HepG2 (cell line): ENCODE results near the gene RAB8A. TPM values are rescaled to one million over a fixed set of nuclear protein-coding genes. Genes with fewer than 3 reads are reported as not detected.
A peak's percentile ranks its signal among the peaks of the same experiment; 100 is the strongest.

Source experiments
- NRL ChIP-seq: sonication (generic); formaldehyde crosslinking; IDR thresholded peaks from 2 replicates; pipeline ENCODE4 v1.5.0; 2020; ENCODE audit warnings: missing genetic modification reagents, mild to moderate bottlenecking, moderate library complexity, borderline replicate concordance
- PAF1 ChIP-seq: IDR thresholded peaks from 2 replicates; pipeline ENCODE4 v1.6.1; 2016; ENCODE audit warnings: missing genetic modification reagents, missing compliant biosample characterization
- RBFOX2 ChIP-seq: fragments of 200-400 bp; formaldehyde crosslinking; IDR thresholded peaks from 2 replicates; pipeline ENCODE4 v1.6.1; 2017; ENCODE audit warnings: low read depth, mild to moderate bottlenecking, low read length
- SIX1 ChIP-seq: sonication (generic); formaldehyde crosslinking; IDR thresholded peaks from 2 replicates; pipeline ENCODE4 v1.4.0; 2020; ENCODE audit warnings: missing genetic modification reagents, borderline replicate concordance
- TAF15 ChIP-seq: fragments of 200-400 bp; formaldehyde crosslinking; IDR thresholded peaks from one replicate; pipeline ENCODE4 v1.6.1; 2018; ENCODE audit warnings: mild to moderate bottlenecking, low read depth, low read length; ENCODE audit not compliant: poor library complexity, severe bottlenecking
- ZBTB10 ChIP-seq: sonication (generic); formaldehyde crosslinking; IDR thresholded peaks from 2 replicates; pipeline ENCODE4 v1.4.0; 2020; ENCODE audit warnings: missing genetic modification reagents, borderline replicate concordance
- ZNF205 ChIP-seq: IDR thresholded peaks from 2 replicates; pipeline ENCODE4 v1.6.1; 2018; ENCODE audit warnings: missing biosample characterization, missing genetic modification reagents
- ZNF224 ChIP-seq: sonication (generic); formaldehyde crosslinking; IDR thresholded peaks from 2 replicates; pipeline ENCODE4 v1.5.0; 2020; ENCODE audit warnings: mild to moderate bottlenecking, missing genetic modification reagents
- ZNF329 ChIP-seq: sonication (generic); formaldehyde crosslinking; IDR thresholded peaks from 2 replicates; pipeline ENCODE4 v1.9.0; 2021; ENCODE audit warnings: low read depth, mild to moderate bottlenecking, missing genetic modification reagents
- ZSCAN25 ChIP-seq: sonication (generic); formaldehyde crosslinking; IDR thresholded peaks from 2 replicates; pipeline ENCODE4 v1.8.0; 2022; ENCODE audit warnings: mild to moderate bottlenecking, missing genetic modification reagents
- polyA plus RNA-seq, 8 experiments: library from polyadenylated mRNA; depleted of rRNA in 3 of 8; stranded (reverse) in 7 of 8; unstranded in 1 of 8; fragments of >200 nt; fragmentation: Illumina TruSeq in 4 of 8; extraction: Trizol in 4 of 8; gene quantifications; 2 replicates each; pipeline versions ENCODE4 v1.2.1 to v1.2.3, GENCODE V29; 2011 to 2016; ENCODE audit warnings: low read depth in 4 of 8, missing spikeins in 1 of 8, mixed read lengths in 1 of 8; ENCODE audit not compliant: insufficient read depth in 1 of 8
- total RNA-seq, 5 experiments: library from RNA; depleted of rRNA; stranded (reverse); fragments of >200 nt; fragmentation: Illumina TruSeq; extraction: Trizol; gene quantifications; 2 replicates each; pipeline ENCODE4 v1.2.3, GENCODE V29; 2016; ENCODE audit warnings: low read depth in 1 of 5
- TF ChIP-seq, protein P1 (sequence below): sonication (generic); formaldehyde crosslinking; IDR thresholded peaks from 2 replicates; pipeline ENCODE4 v1.4.0; 2020; ENCODE audit warnings: missing genetic modification reagents, borderline replicate concordance
- TF ChIP-seq, protein P2 (sequence below): sonication (generic); formaldehyde crosslinking; IDR thresholded peaks from 2 replicates; pipeline ENCODE4 v1.8.0; 2022; ENCODE audit warnings: mild to moderate bottlenecking, missing genetic modification reagents, moderate library complexity
- TF ChIP-seq, protein P3 (sequence below): sonication (generic); formaldehyde crosslinking; IDR thresholded peaks from 2 replicates; pipeline ENCODE4 v1.8.0; 2022; ENCODE audit warnings: mild to moderate bottlenecking, missing genetic modification reagents, moderate library complexity
- TF ChIP-seq, protein P4 (sequence below): sonication (generic); formaldehyde crosslinking; IDR thresholded peaks from 2 replicates; pipeline ENCODE4 v1.8.1; 2023; ENCODE audit warnings: mild to moderate bottlenecking, missing genetic modification reagents
- TF ChIP-seq, protein P5 (sequence below): sonication (generic); formaldehyde crosslinking; IDR thresholded peaks from 2 replicates; pipeline ENCODE4 v1.5.1; 2020; ENCODE audit warnings: mild to moderate bottlenecking, missing genetic modification reagents, moderate library complexity

RAB8A gene
- total and polyA plus RNA-seq, 2 of the 13 experiments (the other 11 are each of a cell fraction or from before 2014, with no cell fraction given): 36.7 to 45.0 TPM

DNA sequence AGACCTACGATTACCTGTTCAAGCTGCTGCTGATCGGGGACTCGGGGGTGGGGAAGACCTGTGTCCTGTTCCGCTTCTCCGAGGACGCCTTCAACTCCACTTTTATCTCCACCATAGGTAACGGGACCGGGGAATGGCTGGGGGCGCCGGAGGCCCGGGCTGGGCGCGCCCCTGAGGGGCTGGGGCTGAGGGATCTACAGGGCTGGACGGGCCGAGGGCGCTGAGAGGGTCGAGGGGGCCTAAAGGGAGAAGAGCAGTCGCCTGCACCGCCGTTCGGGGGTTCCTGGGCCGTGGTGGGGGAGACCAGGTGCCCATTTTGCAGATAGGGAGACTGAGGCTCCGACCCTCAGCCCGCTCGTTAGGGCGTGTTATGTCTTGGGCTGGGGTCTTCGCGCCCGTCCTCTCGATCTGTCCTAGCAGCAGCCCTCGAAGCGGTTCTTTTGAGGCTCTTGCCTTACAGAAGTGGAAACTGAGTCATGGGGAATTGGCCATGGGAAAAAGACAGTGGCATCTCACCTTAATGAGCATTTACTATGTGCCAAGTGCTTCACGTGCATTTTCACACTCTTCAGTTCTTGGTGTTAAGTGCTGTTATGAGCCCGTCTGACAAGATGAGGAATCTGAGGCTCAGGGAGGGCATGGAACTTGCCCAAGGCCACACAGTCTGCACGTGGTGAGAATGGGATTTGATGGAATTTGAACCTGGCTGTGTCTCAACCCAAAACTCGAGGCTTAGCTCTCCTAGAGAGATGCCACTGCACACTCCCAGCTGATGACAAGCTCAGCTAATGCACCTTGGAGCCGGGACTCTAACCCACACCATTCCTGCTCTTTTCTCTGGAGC, 442 bp downstream of the RAB8A start (continued):
- TF ChIP-seq SIX1 (CRISPR knock-in tag) (no peak), ZNF205 (CRISPR knock-in tag) (no peak), ZBTB10 (CRISPR knock-in tag) (0 out of 2 replicates have a peak, but pooled peaks have one; percentile 15), RBFOX2 (0 out of 2 replicates have a peak, but pooled peaks have one; percentile 1), ZNF224 (CRISPR knock-in tag) (no peak), NRL (CRISPR knock-in tag) (no peak), PAF1 (CRISPR knock-in tag) (no peak), ZSCAN25 (CRISPR knock-in tag) (no peak), ZNF329 (CRISPR knock-in tag) (no peak), TAF15 (no peak)
- TF ChIP-seq, protein P1, sequence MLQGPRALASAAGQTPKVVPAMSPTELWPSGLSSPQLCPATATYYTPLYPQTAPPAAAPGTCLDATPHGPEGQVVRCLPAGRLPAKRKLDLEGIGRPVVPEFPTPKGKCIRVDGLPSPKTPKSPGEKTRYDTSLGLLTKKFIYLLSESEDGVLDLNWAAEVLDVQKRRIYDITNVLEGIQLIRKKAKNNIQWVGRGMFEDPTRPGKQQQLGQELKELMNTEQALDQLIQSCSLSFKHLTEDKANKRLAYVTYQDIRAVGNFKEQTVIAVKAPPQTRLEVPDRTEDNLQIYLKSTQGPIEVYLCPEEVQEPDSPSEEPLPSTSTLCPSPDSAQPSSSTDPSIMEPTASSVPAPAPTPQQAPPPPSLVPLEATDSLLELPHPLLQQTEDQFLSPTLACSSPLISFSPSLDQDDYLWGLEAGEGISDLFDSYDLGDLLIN: no peak
- TF ChIP-seq, protein P2, sequence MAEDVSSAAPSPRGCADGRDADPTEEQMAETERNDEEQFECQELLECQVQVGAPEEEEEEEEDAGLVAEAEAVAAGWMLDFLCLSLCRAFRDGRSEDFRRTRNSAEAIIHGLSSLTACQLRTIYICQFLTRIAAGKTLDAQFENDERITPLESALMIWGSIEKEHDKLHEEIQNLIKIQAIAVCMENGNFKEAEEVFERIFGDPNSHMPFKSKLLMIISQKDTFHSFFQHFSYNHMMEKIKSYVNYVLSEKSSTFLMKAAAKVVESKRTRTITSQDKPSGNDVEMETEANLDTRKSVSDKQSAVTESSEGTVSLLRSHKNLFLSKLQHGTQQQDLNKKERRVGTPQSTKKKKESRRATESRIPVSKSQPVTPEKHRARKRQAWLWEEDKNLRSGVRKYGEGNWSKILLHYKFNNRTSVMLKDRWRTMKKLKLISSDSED (CRISPR knock-in tag): no peak
- TF ChIP-seq, protein P3, sequence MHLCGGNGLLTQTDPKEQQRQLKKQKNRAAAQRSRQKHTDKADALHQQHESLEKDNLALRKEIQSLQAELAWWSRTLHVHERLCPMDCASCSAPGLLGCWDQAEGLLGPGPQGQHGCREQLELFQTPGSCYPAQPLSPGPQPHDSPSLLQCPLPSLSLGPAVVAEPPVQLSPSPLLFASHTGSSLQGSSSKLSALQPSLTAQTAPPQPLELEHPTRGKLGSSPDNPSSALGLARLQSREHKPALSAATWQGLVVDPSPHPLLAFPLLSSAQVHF: no peak
- TF ChIP-seq, protein P4, sequence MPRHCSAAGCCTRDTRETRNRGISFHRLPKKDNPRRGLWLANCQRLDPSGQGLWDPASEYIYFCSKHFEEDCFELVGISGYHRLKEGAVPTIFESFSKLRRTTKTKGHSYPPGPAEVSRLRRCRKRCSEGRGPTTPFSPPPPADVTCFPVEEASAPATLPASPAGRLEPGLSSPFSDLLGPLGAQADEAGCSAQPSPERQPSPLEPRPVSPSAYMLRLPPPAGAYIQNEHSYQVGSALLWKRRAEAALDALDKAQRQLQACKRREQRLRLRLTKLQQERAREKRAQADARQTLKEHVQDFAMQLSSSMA (CRISPR knock-in tag): no peak
- TF ChIP-seq, protein P5, sequence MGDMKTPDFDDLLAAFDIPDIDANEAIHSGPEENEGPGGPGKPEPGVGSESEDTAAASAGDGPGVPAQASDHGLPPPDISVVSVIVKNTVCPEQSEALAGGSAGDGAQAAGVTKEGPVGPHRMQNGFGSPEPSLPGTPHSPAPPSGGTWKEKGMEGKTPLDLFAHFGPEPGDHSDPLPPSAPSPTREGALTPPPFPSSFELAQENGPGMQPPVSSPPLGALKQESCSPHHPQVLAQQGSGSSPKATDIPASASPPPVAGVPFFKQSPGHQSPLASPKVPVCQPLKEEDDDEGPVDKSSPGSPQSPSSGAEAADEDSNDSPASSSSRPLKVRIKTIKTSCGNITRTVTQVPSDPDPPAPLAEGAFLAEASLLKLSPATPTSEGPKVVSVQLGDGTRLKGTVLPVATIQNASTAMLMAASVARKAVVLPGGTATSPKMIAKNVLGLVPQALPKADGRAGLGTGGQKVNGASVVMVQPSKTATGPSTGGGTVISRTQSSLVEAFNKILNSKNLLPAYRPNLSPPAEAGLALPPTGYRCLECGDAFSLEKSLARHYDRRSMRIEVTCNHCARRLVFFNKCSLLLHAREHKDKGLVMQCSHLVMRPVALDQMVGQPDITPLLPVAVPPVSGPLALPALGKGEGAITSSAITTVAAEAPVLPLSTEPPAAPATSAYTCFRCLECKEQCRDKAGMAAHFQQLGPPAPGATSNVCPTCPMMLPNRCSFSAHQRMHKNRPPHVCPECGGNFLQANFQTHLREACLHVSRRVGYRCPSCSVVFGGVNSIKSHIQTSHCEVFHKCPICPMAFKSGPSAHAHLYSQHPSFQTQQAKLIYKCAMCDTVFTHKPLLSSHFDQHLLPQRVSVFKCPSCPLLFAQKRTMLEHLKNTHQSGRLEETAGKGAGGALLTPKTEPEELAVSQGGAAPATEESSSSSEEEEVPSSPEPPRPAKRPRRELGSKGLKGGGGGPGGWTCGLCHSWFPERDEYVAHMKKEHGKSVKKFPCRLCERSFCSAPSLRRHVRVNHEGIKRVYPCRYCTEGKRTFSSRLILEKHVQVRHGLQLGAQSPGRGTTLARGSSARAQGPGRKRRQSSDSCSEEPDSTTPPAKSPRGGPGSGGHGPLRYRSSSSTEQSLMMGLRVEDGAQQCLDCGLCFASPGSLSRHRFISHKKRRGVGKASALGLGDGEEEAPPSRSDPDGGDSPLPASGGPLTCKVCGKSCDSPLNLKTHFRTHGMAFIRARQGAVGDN (CRISPR knock-in tag): no peak
